HG02798 (cell line): ENCODE data around the gene ABHD15.

ENCODE experiments used
- ATAC-seq: cut with Tn5 transposase; IDR thresholded peaks from one replicate; pipeline ENCODE4 v1.9.1; 2021; ENCODE audit warnings: mild to moderate bottlenecking; ENCODE audit not compliant: unreplicated experiment, poor library complexity

The ABHD15 gene

GRCh38 chr17:29583324-29584248 lies 16.7 kb upstream of the ABHD15 start:
- ATAC-seq, result no peak

- no peak for ATAC-seq
Measured at GRCh38 chr17:29582772-29583171, 15.9 kb upstream of the ABHD15 start.

- ATAC-seq, result no peak
Measured at GRCh38 chr17:29582254-29582765, 15.5 kb upstream of the ABHD15 start.

- no peak for ATAC-seq
Measured at GRCh38 chr17:29581583-29582253, 14.9 kb upstream of the ABHD15 start.

- ATAC-seq, result peak; percentile 83
Measured at GRCh38 chr17:29579866-29580771, 13.3 kb upstream of the ABHD15 start.

- no peak for ATAC-seq
Measured at GRCh38 chr17:29578626-29579485, 12.0 kb upstream of the ABHD15 start.

- no peak for ATAC-seq
Measured at GRCh38 chr17:29577385-29578211, 10.8 kb upstream of the ABHD15 start.

- no peak for ATAC-seq
Measured at GRCh38 chr17:29577001-29577370, 10.1 kb upstream of the ABHD15 start.

GRCh38 chr17:29576214-29577000 lies 9.6 kb upstream of the ABHD15 start:
- no peak for ATAC-seq

- ATAC-seq, result no peak
Measured at GRCh38 chr17:29575511-29576213, 8.8 kb upstream of the ABHD15 start.

- no peak for ATAC-seq
Measured at GRCh38 chr17:29574732-29575510, 8.1 kb upstream of the ABHD15 start.

- no peak for ATAC-seq
Measured at GRCh38 chr17:29573871-29574731, 7.3 kb upstream of the ABHD15 start.

GRCh38 chr17:29573558-29573869 lies 6.7 kb upstream of the ABHD15 start:
- ATAC-seq, result no peak

GRCh38 chr17:29572691-29573557 lies 6.1 kb upstream of the ABHD15 start:
- peak; percentile 46 for ATAC-seq
